ENCODE results near the gene TBC1D26.
"Not testable (repeated sequence)": the region's sequence is repeated elsewhere in the genome, so short reads cannot be mapped to it uniquely, and the experiment has no call there.

TBC1D26 gene

DNA sequence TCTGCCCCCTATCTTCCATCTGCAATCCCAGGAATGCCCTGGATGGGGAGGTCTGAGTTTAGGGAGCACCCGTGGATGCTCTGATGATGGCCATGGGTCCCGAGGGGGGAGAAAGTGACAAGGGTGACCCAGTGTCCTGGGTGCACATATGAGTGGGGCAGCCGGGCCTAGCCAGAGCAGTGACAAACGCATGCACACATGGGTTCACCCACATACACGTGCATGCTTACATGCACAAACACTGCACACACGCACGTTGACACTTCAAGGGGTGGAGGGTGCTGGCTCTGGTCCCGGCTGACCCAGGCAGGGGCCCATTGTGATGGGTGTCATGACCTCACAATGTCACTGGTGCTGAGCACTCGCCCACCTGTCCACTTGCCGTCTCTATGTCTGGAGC lies at the start of gene TBC1D26:
TBC1D26 (plus strand) TSS at position 384 of the 400 bp plus-strand sequence. CDS start 3,066 bp downstream, outside the sequence.
- DNase-seq (ENCODE audit: low spot score) = not testable (repeated sequence)

DNA sequence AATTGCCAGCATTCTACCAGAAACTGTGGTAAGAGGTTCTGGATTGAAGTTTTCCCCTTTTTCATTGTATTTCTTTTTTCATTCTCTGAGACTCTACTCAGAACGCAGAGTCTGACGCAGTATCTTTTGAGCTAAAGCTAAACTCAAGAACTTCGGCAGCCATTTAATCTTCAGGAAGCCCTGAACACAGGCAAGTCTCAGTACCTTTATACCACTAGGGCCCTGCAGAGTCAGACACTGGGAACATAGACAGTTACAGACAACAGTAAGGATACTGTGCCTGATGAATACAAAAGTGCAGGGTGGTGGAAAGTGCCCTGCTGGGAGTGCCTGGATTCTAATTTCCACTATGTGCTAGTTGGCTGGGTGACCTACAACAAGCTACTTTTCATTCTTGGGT lies 48.9 kb upstream of the TBC1D26 start:
- not testable (repeated sequence) for DNase-seq (ENCODE audit: low spot score)

DNA sequence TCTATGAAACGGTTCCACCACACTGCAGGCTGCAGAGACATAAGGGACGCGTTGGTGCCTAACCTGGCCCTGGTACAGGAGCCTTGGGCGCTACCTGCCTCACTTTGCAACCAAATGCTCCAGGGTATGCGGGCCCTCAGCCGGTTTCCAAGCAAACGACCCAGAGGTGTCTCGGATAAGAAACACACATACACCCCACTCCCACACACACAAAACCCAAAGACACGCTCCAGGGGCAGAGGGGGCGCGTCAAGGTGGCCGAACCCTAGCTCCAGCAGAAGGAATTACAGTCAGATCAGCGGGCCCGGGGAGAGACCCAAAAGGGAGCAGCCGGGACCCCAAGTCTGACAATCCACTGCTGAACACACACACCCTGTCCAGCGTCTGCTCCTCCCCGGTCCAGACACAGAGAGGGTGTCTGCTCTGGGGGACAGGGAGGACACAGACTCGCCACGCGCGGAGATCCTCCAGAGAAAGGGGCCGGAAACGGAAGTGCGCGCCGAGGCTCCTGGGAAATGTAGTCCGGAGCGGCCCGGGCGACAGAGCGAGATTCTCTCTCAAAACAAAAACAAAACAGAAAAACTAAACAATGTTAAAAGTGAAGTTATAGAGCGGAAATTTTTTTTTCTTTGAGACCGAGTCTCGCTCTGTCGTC lies 48.1 kb upstream of the TBC1D26 start, which contains the start of gene TRIM16:
TRIM16 (minus strand) TSS at position 488 of the 655 bp plus-strand sequence. CDS start 32,702 bp downstream, outside the sequence.
- peak; percentile 79 for DNase-seq (ENCODE audit: low spot score)

DNA sequence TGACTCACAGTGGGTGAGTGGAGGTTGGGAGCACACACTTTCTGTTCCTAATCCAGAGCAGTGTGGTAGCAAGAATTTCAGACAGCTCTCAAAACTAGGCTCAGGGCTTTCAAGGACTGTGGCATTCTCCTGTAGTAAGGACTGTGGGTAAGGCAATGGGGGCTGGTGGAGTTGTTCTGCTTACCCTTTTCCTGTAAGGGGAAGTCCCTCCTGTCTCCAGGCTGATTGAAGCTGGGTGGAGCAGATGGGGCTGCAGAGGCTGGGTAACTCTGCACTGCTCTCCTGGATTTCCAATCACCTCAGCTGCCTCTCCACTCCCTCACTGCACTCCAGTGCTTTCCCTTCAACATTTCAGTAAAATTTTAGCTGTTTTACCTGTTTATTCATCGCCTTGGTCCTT lies 44.6 kb upstream of the TBC1D26 start:
- not testable (repeated sequence) for DNase-seq (ENCODE audit: low spot score)

DNA sequence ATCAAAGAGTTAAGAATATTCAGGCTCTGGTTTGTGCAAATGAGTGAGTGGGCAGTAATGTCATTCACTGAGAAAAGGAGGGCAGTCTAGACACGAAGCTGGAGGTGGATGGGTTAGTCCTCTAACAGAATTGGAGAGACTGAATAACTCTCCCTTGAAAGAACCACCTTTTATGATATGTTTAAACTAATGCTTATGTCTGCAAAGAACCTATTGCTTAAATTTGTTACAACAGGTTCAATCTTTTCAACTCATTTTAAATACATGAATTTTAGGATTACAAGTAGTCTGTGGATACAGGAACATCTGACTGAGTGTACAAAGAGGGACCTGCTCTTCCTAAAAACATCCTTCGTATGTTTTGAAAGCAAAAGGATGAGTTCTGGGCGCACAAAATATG lies 33.1 kb upstream of the TBC1D26 start:
- not testable (repeated sequence) for DNase-seq (ENCODE audit: low spot score)

DNA sequence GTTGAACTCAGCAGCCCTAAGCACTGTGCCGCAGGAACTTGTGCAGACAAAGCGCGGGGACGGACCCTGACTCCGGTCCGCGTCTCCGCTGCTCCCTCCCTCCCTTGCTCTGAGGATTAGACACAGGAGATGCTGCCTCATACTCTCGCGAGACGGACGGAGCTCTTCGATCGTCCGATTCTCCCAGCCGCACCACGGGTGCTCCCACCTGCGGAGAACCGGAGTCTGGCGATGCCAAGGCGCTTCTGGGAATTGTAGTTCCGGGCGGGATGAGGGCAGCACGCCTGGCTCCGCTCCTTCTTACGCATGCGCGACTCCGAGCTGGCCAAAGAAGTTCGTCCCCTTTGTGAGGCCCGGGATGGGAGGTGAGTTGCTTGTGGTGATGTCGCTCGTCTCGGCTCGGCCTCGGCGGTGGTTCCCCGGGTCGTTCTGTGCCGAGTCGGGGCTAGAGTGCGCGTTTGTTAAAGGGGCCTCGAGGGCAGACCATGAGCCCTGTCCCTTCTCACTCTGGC lies 32.6 kb upstream of the TBC1D26 start, which contains the start of gene ZNF286A:
ZNF286A (plus strand) TSS at position 340 of the 512 bp plus-strand sequence. CDS start 578 bp downstream, outside the sequence.
- peak; percentile 98 for DNase-seq (ENCODE audit: low spot score)

DNA sequence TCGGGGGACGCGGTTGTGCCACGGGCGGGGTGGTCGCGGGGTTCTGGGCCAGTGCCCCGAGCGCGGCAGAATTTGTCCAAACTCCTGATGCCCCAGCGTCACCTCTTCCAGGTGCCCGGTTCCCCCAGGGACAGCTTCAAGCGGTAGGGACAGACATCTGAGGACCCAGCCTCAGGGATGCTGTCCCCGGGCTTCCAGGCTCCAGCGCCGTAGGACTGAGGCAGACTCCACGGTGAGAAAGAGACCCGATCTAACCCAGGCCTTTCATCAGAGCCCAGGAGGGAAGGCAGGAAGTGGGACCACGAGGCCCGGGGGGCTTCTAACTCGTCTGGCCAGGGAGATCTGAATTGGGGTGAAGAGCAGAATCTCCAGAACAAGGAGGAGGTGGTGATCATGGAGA lies 32.1 kb upstream of the TBC1D26 start:
- DNase-seq (ENCODE audit: low spot score) = not testable (repeated sequence)

DNA sequence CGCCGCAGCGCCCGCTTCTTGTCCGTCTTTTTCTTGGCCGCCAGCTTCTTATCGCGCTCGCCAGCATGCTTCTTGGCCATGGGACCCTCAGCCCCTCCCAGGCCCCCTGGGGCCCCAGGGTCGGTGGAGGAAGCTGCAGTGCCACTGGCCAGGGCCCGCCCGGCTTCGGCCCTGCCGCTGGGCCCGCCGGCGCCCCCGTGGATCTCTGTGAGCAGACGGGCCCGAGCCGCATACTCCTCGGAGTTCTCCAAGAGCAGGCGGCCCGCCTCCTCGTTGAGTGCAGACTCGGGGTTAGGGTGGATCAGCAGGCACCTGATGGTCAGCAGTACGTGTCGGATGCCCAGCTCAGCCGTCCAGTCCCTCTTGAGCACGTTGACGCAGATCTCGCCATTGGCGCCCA lies 27.8 kb upstream of the TBC1D26 start:
- not testable (repeated sequence) for DNase-seq (ENCODE audit: low spot score)

DNA sequence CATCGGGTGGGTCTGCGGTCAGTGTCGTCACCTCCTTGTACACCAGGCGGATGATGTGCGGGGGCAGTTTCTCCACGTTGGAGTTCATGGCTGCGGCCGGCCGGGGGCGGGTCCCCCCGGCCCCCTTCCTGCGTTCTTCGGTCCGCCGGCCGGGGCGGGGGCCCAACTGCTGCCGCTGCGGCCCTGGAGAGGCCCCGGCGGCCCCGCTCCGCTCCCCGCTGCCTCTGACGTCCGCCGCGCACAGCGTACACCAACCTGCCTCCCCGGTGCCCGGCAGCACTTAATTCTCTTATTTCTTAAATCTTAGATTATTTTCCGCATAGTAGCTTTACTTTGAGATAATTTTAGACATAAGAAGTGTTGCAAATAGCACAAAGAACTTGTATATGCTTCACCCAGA lies 27.3 kb upstream of the TBC1D26 start:
- not testable (repeated sequence) for DNase-seq (ENCODE audit: low spot score)

DNA sequence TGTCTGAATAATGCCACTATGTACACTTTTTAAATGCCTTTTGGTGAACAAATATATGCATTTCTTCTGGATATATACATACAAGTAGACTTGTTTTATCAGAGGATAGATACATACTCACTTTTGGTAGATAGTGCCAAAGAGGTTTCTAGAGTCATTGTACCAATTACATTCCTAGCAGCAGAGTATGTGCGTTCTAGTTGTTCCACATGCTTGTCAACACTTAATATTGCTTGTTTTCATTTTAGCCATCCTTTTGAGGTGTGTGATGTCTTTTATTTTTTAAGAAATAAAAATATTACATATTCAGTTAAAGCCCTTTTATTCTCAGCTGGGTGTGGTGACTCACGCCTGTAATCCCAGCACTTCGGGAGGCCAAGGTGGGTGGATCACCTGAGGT lies 23.2 kb upstream of the TBC1D26 start:
- DNase-seq (ENCODE audit: low spot score) = not testable (repeated sequence)

DNA sequence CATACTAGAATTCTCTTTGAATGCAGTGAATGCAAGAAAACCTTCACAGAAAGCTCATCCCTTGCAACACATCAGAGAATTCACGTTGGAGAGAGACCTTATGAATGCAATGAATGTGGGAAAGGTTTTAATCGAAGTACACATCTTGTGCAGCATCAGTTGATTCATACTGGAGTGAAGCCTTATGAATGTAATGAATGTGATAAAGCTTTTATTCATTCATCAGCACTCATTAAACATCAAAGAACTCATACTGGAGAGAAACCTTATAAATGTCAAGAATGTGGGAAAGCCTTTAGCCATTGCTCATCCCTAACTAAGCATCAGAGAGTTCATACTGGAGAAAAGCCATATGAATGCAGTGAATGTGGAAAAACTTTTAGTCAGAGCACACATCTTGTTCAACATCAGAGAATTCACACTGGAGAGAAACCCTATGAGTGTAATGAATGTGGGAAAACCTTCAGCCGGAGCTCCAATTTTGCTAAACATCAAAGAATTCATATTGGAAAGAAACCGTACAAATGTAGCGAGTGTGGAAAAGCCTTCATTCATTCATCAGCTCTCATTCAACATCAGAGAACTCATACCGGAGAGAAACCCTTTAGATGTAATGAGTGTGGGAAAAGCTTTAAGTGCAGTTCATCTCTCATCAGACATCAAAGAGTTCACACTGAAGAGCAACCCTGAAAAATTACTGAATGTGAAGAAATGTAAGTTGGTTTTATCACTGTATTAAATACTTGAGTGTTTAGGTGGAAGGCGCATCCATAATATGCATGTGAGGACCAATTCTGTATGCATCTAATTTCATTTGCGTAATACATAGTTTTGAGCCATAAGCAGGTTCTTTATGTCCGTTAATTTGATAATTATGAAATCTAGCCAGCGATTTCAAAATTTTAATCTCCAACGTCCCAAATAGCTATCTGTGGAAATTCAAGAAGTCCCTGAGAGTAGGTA lies 15.2 kb upstream of the TBC1D26 start:
- DNase-seq (ENCODE audit: low spot score) = not testable (repeated sequence)

DNA sequence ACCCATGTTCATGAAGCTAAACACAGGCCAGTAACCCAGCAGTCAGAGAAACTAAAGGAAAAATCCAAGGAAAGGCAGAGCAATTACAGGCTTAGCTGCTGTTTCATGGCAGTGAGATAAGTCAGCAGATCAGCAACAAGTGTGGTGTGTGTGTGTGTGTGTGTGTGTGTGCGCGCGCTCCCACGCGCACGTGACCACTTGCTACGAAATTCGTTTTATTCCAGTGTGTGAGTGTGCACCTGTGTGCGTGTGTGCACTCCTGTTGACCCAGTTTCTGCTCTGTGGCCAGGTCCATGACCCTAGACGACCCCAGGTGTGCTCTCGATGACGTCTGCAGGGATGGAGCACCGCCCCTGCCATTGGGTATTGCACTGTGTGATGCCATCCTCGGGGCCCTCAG lies 1.5 kb upstream of the TBC1D26 start:
- not testable (repeated sequence) for DNase-seq (ENCODE audit: low spot score)

DNA sequence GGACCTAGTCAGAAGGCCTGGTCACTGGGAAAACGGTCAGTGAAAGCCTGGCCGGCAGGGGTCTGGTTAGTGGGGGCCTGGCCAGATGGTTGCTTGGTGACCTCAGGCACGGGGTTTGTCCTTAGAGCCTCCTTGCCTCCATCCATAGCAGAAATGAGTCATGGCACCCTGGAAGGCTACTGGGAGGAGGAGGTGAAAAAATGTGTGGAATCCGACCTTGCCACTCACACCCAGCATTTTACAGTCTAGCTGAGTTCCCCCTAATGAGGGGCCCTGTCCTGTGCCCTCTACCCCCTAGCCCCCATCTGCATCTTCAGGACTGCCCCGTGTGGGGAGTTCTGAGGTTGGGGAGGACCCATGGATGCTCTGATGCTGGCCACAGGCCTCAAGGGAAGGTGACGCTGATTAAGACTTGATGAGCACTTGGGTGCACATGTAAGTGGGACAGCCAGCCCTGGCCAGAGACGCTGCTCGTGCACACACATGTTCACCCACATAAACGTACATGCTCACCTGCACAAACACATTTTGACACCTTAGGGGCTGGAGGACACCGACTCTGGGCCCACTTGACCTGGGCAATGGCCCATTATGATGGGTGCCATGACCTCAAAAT lies 1.2 kb downstream of the TBC1D26 start:
- not testable (repeated sequence) for DNase-seq (ENCODE audit: low spot score)

DNA sequence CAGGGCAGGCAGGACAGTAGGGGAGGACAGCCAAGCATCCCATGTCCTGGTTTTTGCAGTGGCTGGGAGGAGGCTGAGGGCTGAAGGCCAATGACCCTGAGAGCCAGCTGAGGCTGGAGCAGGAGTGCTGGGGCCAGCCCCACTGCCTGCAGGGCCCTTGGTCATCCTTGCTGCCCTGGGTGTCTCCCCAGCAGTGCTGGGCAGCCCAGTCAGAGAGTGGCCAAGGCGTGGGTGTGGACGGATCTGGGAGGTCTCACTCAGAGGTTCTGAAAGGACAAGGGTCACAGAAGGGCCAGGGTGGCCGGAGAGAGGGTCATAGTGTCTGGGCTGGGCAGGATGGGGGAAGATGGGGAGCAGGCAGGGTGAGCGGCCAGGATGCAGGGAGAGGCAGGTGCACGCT lies 4.5 kb downstream of the TBC1D26 start:
- DNase-seq (ENCODE audit: low spot score) = not testable (repeated sequence)

DNA sequence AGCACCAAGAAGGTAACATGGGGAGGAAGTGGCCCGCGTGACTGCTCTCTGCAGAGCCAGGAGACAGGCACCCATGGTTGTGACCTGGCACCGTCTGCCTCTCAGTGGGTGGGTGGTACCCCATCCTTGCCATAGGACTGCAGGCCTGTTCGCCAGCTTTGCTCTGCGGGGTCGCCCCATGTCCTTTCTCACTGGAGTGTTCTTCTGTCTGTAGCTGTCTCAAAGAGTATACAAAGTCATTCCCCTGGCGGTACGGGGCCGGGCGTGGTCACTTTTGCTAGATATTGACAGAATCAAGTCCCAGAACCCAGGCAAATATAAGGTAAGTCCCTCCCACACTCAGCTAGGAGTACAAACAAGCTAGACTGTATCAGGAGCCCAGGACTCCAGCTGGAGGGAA lies 6.0 kb downstream of the TBC1D26 start:
- DNase-seq (ENCODE audit: low spot score) = no peak

DNA sequence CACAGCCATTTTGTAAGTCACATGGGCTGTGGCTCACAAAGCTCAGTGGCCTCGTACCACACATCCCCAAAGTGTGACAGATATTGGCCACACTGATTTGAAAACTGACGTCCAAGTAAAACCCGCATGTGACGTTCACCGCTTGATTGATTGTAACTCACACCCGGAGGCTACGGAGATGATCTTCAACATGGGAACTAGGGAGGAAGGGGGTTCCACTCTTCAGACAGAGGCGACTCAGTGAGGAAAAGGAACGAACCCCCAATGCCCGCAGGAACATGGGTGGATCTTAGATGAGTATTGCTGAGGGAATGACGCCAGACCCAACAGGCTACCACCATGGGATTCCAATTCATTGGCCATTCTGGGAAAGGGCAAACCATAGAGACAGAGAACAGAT lies 7.2 kb downstream of the TBC1D26 start:
- DNase-seq (ENCODE audit: low spot score) = not testable (repeated sequence)

DNA sequence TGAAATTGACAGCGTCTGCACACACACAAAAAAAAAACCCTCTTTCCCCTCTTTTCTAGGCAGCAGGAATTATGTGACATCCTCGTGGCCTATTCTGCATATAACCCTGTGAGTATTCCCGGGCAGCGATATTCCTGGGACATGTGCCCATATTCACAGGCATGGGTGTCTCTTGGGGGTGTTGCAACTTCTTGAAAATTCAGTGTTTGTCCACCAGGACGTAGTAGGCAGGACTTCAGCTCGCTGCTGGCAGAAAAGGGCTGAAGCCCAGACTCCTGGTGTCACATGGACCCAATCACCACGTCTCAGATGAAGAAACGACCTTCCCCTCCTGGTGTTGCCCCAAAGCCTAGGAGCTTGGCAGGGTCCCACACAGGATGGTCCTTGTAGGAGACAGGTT lies 8.0 kb downstream of the TBC1D26 start:
- DNase-seq (ENCODE audit: low spot score) = not testable (repeated sequence)

DNA sequence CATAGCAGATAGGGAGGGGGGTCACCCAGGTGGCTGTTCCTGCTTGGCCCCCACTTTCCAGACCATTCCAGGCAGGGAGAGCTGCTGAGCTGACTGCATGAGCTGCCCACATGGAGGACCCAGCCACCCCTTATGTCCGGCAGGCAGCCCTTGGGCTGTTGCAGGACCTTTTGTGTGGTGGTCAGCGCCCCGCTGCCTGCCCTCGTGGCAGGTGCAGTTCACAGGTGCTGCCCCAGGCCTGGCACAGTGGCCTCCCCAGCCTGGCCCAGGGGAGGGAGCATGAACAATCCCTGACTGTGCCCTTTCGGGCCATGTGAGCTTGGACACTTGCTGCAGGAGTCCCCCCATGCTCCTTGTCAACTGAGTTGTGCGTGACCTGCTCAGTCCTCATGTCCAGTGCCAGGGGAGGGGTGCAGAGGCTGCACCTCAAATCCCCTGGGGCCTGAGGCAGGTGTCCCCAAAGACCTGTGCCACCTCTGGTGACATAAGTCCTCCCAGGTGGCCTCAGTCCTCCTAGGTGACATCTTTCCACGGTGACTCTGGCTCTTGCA lies 8.6 kb downstream of the TBC1D26 start:
- DNase-seq (ENCODE audit: low spot score) = no peak

DNA sequence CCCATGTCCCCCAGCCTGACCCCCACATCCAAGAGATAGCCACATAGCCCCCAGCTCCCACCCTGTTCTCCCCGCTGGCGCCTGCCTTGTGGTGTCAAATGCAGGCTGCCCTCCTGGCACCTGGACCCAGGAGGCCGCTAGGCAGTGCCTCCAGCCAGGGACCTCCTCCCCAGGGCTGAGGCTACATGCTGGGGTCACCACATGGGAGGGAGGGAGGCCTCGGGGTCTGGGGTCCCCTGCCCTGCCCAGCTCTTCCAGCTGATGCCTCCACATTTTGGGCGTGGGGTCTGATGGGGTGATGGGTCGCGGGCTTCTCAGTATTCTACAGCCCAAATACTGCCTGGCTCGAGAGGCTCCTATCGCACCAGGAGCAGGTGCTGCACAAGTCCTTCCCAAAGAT lies 9.5 kb downstream of the TBC1D26 start:
- no peak for DNase-seq (ENCODE audit: low spot score)

DNA sequence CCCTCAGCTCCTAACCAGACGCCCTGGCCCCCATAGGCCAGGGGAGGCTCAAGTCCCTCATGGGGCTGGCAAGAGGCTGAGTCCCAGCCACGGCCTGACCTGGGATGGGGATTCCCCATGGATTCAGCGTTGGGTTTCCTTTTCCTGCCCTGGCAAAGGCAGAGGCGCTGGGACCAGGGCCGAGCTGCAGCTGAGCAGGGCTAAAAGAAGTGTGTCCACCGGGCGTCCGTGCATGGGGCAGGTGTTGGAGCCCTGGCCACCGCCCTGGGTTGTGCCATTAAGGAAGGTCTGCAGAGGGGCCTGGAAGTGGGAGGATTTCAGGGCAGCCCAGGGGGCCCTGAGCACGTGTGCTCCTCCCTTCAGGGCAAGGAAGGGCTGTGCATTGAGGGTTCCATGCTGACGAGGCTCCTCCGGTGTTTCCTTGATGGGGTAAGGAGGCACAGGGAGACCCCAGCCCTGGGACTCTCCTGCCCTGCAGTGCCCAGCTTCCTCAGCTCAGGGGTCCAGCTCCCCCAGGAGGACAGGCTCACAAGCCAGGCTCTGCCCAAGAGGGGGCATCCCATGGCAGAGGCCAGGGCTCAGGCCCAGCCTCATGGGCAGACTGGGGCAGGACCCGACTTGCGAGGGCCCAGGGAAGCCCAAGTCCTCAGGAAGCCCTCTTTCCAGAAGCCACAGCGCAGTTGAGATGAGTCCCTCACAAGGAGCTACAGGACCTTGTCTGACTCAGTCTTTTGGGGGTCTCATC lies 10.1 kb downstream of the TBC1D26 start:
- no peak for DNase-seq (ENCODE audit: low spot score)

DNA sequence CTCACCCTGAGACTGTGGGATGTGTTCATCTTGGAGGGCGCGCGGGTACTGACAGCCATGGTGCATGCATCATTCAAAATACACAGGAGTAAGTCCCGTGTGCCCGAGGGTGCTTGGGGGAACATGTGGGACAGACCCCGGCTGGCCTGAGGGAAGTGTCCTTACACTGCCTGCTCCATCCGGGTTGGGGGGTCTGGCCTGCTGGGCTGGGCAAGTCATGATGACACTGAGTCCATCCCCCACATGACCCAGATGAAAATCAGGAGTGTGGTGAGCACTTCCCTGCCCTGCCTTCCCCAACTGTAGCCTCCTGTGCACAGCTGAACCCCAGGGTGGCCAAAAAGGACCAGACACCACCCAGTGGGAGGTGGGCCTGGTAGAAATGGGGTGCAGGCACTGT lies 10.8 kb downstream of the TBC1D26 start:
- no peak for DNase-seq (ENCODE audit: low spot score)
